ENCODE data around the gene RNF146. TPM values are rescaled to one million over a fixed set of nuclear protein-coding genes. Genes with fewer than 3 reads are reported as not detected.
"Not testable (repeated sequence)": the region's sequence is repeated elsewhere in the genome, so short reads cannot be mapped to it uniquely, and the experiment has no call there.

The RNF146 gene
- total RNA-seq, 4 donors from 2014 or later: 68.5 to 138 (median 94.6) TPM

- no peak overlapping the region for H3K27ac ChIP-seq
- H3K36me3 ChIP-seq: no peaks in the 10 kb centered on the region
- no peaks in the 10 kb centered on the region for H3K4me1 ChIP-seq
- H3K27me3 ChIP-seq: no peaks in the 10 kb centered on the region
- TF ChIP-seq POLR2A (IDR thresholded peaks at IDR 0.05): no peak
- TF ChIP-seq, protein P1, sequence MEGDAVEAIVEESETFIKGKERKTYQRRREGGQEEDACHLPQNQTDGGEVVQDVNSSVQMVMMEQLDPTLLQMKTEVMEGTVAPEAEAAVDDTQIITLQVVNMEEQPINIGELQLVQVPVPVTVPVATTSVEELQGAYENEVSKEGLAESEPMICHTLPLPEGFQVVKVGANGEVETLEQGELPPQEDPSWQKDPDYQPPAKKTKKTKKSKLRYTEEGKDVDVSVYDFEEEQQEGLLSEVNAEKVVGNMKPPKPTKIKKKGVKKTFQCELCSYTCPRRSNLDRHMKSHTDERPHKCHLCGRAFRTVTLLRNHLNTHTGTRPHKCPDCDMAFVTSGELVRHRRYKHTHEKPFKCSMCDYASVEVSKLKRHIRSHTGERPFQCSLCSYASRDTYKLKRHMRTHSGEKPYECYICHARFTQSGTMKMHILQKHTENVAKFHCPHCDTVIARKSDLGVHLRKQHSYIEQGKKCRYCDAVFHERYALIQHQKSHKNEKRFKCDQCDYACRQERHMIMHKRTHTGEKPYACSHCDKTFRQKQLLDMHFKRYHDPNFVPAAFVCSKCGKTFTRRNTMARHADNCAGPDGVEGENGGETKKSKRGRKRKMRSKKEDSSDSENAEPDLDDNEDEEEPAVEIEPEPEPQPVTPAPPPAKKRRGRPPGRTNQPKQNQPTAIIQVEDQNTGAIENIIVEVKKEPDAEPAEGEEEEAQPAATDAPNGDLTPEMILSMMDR (IDR thresholded peaks at IDR 0.05): no peak
- H3K4me3 ChIP-seq (replicated peaks in 1 of 3): no peak overlapping the region
- no peaks in the 10 kb centered on the region for H3K9me3 ChIP-seq
- no peak for DNase-seq
- intact Hi-C loops (cut with DNase I): no loop called here
- WGBS, 2 donors: 100% methylated on average over 1 of the region's 1 CpG
Observed at GRCh38 chr6:127319686-127320085, 53.0 kb downstream of the RNF146 start.

DNA sequence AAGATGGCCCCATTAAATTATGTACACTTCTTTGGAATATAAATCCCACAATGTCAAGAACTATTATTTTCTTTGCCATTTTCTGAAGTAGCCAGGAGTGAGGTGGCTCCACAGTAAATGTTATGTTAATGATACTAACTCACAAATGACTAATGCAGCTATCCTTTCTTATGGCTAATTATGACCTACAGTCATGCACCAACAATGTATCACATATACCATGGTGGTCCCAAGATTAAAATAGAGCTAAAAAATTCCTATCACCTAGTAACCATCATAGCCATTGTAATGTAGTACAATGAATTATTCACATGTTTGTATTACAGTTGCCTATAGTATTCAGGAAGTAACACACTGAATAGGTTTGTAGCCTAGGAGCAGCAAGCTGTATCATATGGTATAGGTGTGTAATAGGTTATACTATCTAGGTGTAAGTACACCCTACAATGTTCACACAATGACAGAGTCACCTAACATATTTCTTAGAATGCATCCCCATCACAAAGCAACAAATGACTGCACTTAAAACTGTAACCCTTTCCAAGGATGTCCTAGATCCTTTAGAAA is 61.5 kb downstream of the RNF146 start:
- DNase-seq: no peak
- Histone ChIP-seq H3K27me3 (no peaks in the 10 kb centered on the region), H3K27ac (no peak overlapping the region), H3K9me3 (no peaks in the 10 kb centered on the region), H3K4me3 (replicated peaks in 1 of 3) (no peak overlapping the region), H3K4me1 (peaks cover 6 to 8% of the 10 kb centered on the region in 2 donors), H3K36me3 (peaks cover 6% of the 10 kb centered on the region in 2 donors)
- intact Hi-C loops (cut with DNase I): no loop called here
- TF ChIP-seq POLR2A (IDR thresholded peaks at IDR 0.05): no peak
- TF ChIP-seq, protein P1 (IDR thresholded peaks at IDR 0.05): no peak

DNA sequence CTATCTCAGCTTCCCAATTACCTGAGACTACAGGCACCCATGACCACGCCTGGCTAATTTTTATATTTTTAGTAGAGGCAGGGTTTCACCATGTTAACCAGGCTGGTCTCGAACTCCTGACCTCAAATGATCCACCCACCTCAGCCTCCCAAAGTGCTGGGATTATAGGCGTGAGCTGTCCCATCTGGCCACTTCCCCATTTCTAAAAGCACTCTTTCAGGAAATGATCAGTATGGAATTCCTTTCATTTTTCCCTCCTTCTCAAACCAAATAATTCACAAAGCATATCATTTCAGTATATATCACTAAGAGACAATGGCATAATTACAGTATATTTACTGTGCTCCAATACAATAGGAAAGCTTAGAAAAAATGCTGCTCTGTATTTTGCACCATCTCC is 64.6 kb downstream of the RNF146 start:
- H3K36me3 ChIP-seq; H3K4me3 ChIP-seq (replicated peaks in 1 of 3); H3K27ac ChIP-seq; H3K27me3 ChIP-seq; H3K9me3 ChIP-seq; intact Hi-C loops (cut with DNase I); DNase-seq; H3K4me1 ChIP-seq: not testable (repeated sequence)
- 80 to 94% methylated on average over 3 of the region's 3 CpGs for WGBS, 2 donors

- peaks cover 6 to 8% of the 10 kb centered on the region in 2 donors for H3K4me1 ChIP-seq
- no peaks in the 10 kb centered on the region for H3K27me3 ChIP-seq
- intact Hi-C loops (cut with DNase I): no loop called here
- no peak overlapping the region for H3K27ac ChIP-seq
- no peak for DNase-seq
- H3K4me3 ChIP-seq (replicated peaks in 1 of 3): no peak overlapping the region
- 65 to 72% methylated on average over 4 of the region's 4 CpGs for WGBS, 2 donors
- H3K36me3 ChIP-seq: no peaks in the 10 kb centered on the region
- TF ChIP-seq, protein P1 (IDR thresholded peaks at IDR 0.05): no peak
- no peak for TF ChIP-seq POLR2A (IDR thresholded peaks at IDR 0.05)
- H3K9me3 ChIP-seq: no peaks in the 10 kb centered on the region
Observed at GRCh38 chr6:127332383-127332961, 65.8 kb downstream of the RNF146 start.

Small RNAs within 50 kb of the gene (small RNA-seq; reads per million reads assigned to genes)
- not detected for gene RNA5SP217

Other genes with a start within 250 kb of the RNF146 start
- 10 to 100 TPM in 1 of 4 donors, 1 to 10 TPM in 3; 1.8 to 13.9 (median 3.4) TPM for gene RSPO3, start 148.2 kb upstream of the RNF146 start, total RNA-seq
- gene ECHDC1, start 76.7 kb downstream of the RNF146 start, total RNA-seq: 100 to 1,000 TPM in 1 of 4 donors, 10 to 100 TPM in 3; 55.4 to 149 (median 71.5) TPM
- 1 to 10 TPM in 3 of 4 donors, under 1 TPM in 1; 0.38 to 3.6 (median 1.7) TPM for gene KIAA0408, start 192.5 kb downstream of the RNF146 start, total RNA-seq

Data from thyroid gland (tissue), 4 donors.